ENCODE measurements around the gene APOA1. TPM values are rescaled to one million over a fixed set of nuclear protein-coding genes. Genes with fewer than 3 reads are reported as not detected.

Gene APOA1
- total and polyA plus RNA-seq, 12 donors: 3.8 to 398 (median 70.5) TPM

DNA sequence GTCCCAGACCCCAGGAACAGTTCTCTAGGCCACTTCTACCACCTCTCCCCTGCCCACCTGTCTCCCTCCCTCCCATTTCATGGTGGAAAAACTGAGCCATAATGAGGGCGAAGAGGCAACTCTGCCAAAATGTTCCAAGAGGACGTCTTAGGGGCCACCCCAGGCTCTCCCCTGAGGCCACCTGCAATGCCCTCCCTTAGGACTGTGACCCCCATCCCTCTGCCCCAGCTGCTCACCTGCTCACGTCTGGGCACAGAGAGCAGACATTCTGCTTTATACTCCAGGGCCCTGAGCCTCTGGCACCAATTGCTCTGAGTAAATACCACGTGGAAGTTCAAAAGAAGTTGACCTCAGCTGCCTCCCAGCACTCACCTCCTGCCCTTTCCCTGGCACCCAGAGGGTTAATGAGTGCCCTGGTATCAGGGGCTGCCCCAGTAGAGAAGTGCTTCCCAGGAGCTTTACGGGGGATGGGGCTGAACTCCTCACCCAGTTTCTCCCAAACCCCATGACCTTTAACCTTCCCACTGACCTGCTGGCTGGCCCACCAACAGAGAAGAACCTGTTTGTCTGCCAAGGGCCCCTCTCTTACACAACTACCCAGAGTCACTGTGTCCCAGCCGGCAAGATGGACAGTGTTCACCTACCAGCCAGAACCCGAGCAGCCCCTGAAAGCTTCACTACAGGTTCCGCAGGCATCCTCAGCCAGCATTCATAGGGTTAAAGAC lies 45.1 kb downstream of the APOA1 start:
- DNase-seq (no peak), ATAC-seq (no peak)
- WGBS, 2 donors: 78% methylated on average over 8 of the region's 8 CpGs
- H3K4me1 ChIP-seq: peaks cover 2 to 18% (median 15%) of the 10 kb centered on the region in 9 donors
- no peak overlapping the region for H3K27ac ChIP-seq
- no peaks in the 10 kb centered on the region for H3K36me3 ChIP-seq
- intact Hi-C loops (cut with DNase I): loop anchor here in 7 of 10 donors (5.0 to 10.0 kb wide), 9 partner anchors 40 to 435 kb away; partner anchors contain the start of gene APOA1 (in 4 of the 7)
- no peak overlapping the region for H3K4me3 ChIP-seq
- TF ChIP-seq, protein P1, sequence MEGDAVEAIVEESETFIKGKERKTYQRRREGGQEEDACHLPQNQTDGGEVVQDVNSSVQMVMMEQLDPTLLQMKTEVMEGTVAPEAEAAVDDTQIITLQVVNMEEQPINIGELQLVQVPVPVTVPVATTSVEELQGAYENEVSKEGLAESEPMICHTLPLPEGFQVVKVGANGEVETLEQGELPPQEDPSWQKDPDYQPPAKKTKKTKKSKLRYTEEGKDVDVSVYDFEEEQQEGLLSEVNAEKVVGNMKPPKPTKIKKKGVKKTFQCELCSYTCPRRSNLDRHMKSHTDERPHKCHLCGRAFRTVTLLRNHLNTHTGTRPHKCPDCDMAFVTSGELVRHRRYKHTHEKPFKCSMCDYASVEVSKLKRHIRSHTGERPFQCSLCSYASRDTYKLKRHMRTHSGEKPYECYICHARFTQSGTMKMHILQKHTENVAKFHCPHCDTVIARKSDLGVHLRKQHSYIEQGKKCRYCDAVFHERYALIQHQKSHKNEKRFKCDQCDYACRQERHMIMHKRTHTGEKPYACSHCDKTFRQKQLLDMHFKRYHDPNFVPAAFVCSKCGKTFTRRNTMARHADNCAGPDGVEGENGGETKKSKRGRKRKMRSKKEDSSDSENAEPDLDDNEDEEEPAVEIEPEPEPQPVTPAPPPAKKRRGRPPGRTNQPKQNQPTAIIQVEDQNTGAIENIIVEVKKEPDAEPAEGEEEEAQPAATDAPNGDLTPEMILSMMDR (IDR thresholded peaks at IDR 0.05): no peak
- H3K9me3 ChIP-seq: no peaks in the 10 kb centered on the region
- H3K27me3 ChIP-seq: no peaks in the 10 kb centered on the region

DNA sequence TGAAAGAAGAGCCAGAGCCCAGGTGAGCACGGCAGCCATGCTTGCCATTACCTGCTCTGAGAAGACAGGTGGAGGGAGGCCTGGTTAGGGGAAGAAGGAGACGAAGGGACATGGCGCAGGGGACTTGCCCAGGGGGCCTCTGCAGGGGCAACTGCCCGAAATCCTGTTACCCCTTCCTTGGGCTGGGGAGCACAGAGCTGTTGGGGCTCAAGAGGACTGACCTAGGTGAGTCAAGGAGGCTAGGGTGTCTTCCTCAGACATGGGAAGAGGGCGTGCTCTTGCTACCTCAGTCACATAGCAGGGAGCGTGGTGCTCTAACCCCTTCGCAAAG lies 45.6 kb downstream of the APOA1 start, which contains the start of gene APOA5:
TSS of gene APOA5 (minus strand) at position 67 of the 331 bp plus-strand sequence. CDS start at position 48, 19 bp downstream.
- Histone ChIP-seq H3K27ac (no peak within 1 kb of the TSS), H3K9me3 (no peaks in the 10 kb centered on the region), H3K4me1 (peaks cover 7 to 24% (median 20%) of the 10 kb centered on the region in 9 donors), H3K36me3 (peaks cover 0 to under 1% (median 0%) of the 10 kb centered on the region in 9 donors), H3K4me3 (peak within 1 kb of the TSS in 3 of 10 donors; percentile 12 to 25 (median 19)), H3K27me3 (no peaks in the 10 kb centered on the region)
- TF ChIP-seq, protein P1 (IDR thresholded peaks at IDR 0.05): no peak
- 82 to 88% methylated on average over 7 of the region's 7 CpGs for WGBS, 2 donors
- no peak for DNase-seq
- ATAC-seq: no peak
- intact Hi-C loops (cut with DNase I): loop anchor here (1.0 to 10.0 kb wide), 16 partner anchors 41 to 436 kb away; partner anchors contain the start of gene APOA1 (in 5 of the 10)

DNA sequence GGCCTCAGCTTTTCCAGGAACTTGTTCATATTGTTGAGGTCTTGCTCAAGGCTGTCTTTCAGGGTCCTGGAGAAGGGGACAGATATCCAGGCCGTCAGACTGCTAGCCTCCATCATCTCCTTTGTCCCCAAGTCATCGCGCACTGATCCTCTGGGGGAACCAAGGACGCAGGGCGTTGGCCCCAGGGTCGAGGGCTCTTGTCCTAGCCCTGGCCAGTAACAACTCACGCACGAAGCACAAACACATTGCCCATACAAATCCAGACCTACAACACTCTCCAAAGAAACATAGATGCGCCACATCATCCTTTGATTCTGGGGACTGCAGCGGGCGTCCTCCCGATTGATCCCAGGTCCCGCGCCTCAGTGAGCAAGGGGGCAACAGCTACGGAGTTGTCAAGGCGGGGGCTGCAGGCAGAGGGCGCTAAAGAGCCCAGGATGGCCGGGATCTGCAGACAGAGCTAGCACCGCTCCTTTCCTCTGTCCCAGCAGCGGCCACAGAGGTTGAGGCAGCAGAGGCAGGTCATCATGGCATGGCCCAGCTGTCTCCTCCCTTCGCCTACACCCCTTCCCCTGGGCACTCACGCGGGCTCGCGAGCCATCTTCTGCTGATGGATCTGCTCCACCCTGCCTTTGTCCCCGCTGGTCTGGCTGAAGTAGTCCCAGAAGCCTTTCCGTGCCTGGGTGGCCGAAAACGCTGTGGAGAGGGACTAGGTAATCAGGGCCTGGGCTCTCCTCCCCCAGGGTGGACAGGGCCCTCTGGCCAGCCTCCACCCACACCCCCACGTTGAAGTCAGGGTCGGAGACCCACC lies 46.2 kb downstream of the APOA1 start:
- Histone ChIP-seq H3K27ac (no peak overlapping the region), H3K9me3 (no peaks in the 10 kb centered on the region), H3K4me1 (peaks cover 7 to 29% (median 24%) of the 10 kb centered on the region in 9 donors), H3K27me3 (no peaks in the 10 kb centered on the region), H3K4me3 (peak overlapping the region in 3 of 10 donors; percentile 12 to 25 (median 19)), H3K36me3 (peaks cover 0 to 6% (median 2%) of the 10 kb centered on the region in 9 donors)
- ATAC-seq (peak; percentile 57 to 80 (median 76)), DNase-seq (peak; percentile 79 to 86)
- WGBS, 2 donors: 22 to 27% methylated on average over 31 of the region's 31 CpGs
- intact Hi-C loops (cut with DNase I): loop anchor here (1.0 to 10.0 kb wide), 16 partner anchors 41 to 436 kb away; partner anchors contain the start of gene APOA1 (in 5 of the 10)
- TF ChIP-seq, protein P1 (IDR thresholded peaks at IDR 0.05): peak; percentile 82 to 95 (median 93)

Data from heart right ventricle (tissue), 16 donors.